ENCODE results near the gene RARRES1. TPM values are rescaled to one million over a fixed set of nuclear protein-coding genes. Genes with fewer than 3 reads are reported as not detected.

RARRES1 gene
- total and polyA plus RNA-seq, 7 donors = 6.4 to 208 (median 14.6) TPM

DNA sequence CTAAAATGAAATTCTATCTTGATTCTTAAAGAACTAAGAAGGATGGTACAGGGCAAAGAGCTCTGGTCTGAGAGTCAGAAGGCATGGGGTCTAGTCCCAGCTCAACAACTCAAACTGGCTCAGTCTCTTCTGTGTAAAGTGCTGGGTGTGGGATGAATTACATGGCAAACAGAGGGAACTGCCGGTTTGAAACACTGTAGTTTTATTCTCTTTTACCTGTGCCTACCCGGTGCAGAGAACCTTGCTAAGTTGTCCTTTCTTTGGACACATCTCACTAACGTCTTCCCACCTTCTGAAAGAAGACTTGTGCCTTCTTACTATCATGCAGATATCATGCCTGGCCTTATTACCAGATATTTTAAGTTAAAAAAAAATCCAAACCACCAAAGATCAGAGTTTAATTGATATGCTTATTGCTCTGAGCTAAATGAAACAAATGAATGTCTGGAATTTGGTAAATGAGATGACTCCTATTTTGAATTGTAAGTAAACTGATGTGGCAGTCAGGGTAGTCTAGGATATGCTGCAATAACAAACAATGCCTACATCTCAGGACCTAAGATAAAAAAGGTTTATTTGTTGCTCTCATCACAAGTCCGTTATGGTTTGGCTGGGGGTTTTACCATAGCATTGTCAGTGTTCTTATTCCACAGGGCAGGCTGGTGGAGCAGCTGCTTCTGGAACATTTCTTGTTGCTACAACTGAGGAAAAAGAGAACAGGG is 12.5 kb upstream of the RARRES1 start:
- no peak for DNase-seq
- Histone ChIP-seq H3K4me1 (peaks cover 0 to 8% (median 0%) of the 10 kb centered on the region in 4 donors), H3K36me3 (peaks cover 0 to 63% (median 3%) of the 10 kb centered on the region in 4 donors), H3K9me3 (no peaks in the 10 kb centered on the region), H3K27ac (no peak overlapping the region), H3K27me3 (no peaks in the 10 kb centered on the region), H3K4me3 (no peak overlapping the region)
- TF ChIP-seq POLR2AphosphoS5 (IDR thresholded peaks at IDR 0.05) (no peak), CTCF (IDR thresholded peaks at IDR 0.05) (no peak), POLR2A (IDR thresholded peaks at IDR 0.05) (no peak), EP300 (IDR thresholded peaks at IDR 0.05) (no peak)
- 48 to 80% methylated on average over 4 of the region's 4 CpGs for WGBS, 2 donors
- intact Hi-C loops (cut with DNase I) = no loop called here

DNA sequence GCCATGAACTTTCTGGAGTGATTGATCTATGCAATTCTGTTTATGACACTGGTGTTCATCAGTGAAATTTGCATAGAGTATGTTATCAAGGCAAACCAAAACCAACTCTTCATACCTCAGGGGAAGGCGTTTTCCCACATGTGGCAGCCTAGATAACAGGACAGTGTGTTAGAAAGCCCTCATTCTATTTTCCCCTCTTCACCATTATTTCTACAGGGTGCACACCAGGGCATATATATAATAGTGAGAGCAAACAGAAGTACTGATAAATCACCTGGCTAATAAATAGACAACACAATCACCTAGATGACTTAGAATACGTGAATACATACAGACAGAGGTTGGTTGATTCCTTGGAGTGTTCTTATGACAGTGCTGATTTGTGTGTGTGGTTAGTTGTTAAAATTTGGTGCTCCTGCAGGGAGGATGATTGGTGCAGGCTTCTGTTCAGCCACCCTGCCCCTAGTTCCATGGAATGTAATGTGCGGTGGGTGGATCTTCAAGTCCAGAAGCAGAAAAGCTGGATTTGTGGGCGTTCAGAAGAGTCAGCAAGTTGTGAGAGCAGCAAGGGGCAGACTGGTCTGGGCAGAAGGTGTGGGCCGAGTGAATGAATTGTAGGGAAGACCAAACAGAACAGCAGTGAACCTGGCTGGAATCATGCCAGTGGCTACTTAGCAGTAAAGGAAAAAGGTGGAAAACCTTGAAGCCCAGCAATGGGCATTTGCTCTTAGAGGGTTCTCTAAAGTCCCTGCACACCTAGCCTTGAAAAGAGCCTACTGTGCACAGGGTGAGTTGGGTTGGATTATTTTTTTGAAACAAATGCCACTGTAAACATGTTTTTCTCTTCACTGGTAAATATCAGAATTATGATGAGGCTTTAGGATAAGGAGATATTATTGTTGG is 11.7 kb upstream of the RARRES1 start:
- Histone ChIP-seq H3K9me3 (no peaks in the 10 kb centered on the region), H3K4me1 (peaks cover 0 to 8% (median 0%) of the 10 kb centered on the region in 4 donors), H3K27ac (no peak overlapping the region), H3K4me3 (no peak overlapping the region), H3K36me3 (peaks cover 0 to 63% (median 3%) of the 10 kb centered on the region in 4 donors), H3K27me3 (no peaks in the 10 kb centered on the region)
- 45 to 69% methylated on average over 5 of the region's 5 CpGs for WGBS, 2 donors
- no peak for DNase-seq
- TF ChIP-seq POLR2A (IDR thresholded peaks at IDR 0.05) = no peak
- intact Hi-C loops (cut with DNase I) = no loop called here

DNA sequence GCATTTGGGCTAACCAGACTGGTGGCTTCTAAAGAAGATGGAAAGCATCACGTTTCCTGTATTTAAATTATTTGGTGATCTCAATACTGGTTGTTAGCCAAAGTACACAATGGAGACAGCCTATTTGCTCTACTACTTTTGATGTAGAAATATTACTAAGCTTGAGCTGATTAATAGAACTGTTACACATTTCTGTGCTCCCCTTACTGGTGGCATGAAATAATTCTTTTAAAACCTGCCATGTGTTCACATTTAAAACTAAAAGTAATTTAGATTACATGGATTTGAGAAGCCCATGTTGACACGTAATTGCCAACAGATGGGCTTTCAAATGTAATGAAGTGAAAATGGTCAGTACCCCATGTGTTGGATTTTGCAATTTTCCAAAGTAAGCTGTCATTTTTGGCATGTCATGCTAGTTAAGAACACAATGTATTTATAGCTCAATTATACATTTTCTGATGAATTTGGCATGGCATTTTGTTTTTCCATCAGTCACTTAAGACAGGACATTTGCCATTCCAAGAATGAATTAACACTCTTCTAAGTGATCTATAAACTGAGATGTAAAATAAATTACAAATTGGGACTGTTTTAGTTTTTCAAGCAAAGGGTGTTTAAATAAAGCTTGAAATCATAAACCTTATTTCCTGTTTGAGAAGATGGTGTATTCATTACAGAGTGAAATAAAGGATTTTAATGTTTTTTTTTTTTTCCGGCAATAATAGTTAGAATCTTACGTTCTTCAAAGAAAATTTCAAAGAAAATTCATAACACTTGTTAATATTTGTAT is 10.8 kb upstream of the RARRES1 start:
- intact Hi-C loops (cut with DNase I) = no loop called here
- Histone ChIP-seq H3K4me3 (no peak overlapping the region), H3K27ac (no peak overlapping the region), H3K36me3 (peaks cover 0 to 66% (median 3%) of the 10 kb centered on the region in 4 donors), H3K9me3 (no peaks in the 10 kb centered on the region), H3K4me1 (peaks cover 0 to under 1% (median 0%) of the 10 kb centered on the region in 4 donors), H3K27me3 (no peaks in the 10 kb centered on the region)
- no peak for DNase-seq
- no peak for TF ChIP-seq POLR2AphosphoS5 (IDR thresholded peaks at IDR 0.05)
- TF ChIP-seq EP300 (IDR thresholded peaks at IDR 0.05) = no peak
- TF ChIP-seq POLR2A (IDR thresholded peaks at IDR 0.05) = no peak
- TF ChIP-seq CTCF (IDR thresholded peaks at IDR 0.05) = no peak
- WGBS, 2 donors = 81 to 83% methylated on average over 4 of the region's 4 CpGs

- Histone ChIP-seq H3K27me3 (no peaks in the 10 kb centered on the region), H3K27ac (no peak overlapping the region), H3K4me1 (no peaks in the 10 kb centered on the region), H3K36me3 (peaks cover 0 to 55% (median under 1%) of the 10 kb centered on the region in 4 donors), H3K9me3 (peaks cover 0 to 6% (median 3%) of the 10 kb centered on the region in 4 donors), H3K4me3 (no peak overlapping the region)
- 94 to 97% methylated on average over 3 of the region's 3 CpGs for WGBS, 2 donors
- TF ChIP-seq EP300 (IDR thresholded peaks at IDR 0.05) = no peak
- no peak for TF ChIP-seq CTCF (IDR thresholded peaks at IDR 0.05)
- no peak for TF ChIP-seq POLR2AphosphoS5 (IDR thresholded peaks at IDR 0.05)
- no peak for TF ChIP-seq POLR2A (IDR thresholded peaks at IDR 0.05)
- no peak for DNase-seq
- intact Hi-C loops (cut with DNase I) = no loop called here
Measured at GRCh38 chr3:158739661-158740060, 7.4 kb upstream of the RARRES1 start.

Data from sigmoid colon (tissue), 7 donors.